Caco-2 (cell line): Measurements from ENCODE around the gene MRM2. TPM values are rescaled to one million over a fixed set of nuclear protein-coding genes. Genes with fewer than 3 reads are reported as not detected.

Experiments used
- BruUV-seq: library from RNA; stranded (reverse); fragments of 400-500 nt; replicated peaks from 2 replicates; lab custom pipeline; 2021; lab: Mats Ljungman, UMichigan
- CTCF ChIA-PET: fragments of 300-600 bp; sonication (Branson Sonifier 250); formaldehyde crosslinking; loops from one replicate; lab custom pipeline; 2022; ENCODE audit warnings: antibody characterized with exemption; lab: Charles Lee
- POLR2A ChIA-PET: fragments of 300-600 bp; sonication (Branson Sonifier 250); formaldehyde crosslinking; loops from one replicate; lab custom pipeline; 2022; ENCODE audit warnings: antibody characterized with exemption; lab: Charles Lee
- DNase-seq, 2 experiments: peaks; one replicate each; pipeline versions ENCODE4 v3.0.0 to v3.0.0-alpha.2; 2020 to 2022
- H3K27me3 ChIP-seq: replicated peaks from 2 replicates; pipeline ENCODE4 v1.6.0; 2011; ENCODE audit warnings: low read length; ENCODE audit not compliant: control insufficient read depth, insufficient read depth
- H3K36me3 ChIP-seq: 2 replicates; pipeline ENCODE4 v1.5.1; 2011; ENCODE audit warnings: low read length; ENCODE audit not compliant: control insufficient read depth, insufficient read depth
- H3K4me1 ChIP-seq: fragments of 250-450 bp; sonication (Bioruptor Pico); 2 replicates; pipeline ENCODE4 v1.5.1; 2020; ENCODE audit warnings: mild to moderate bottlenecking
- H3K4me3 ChIP-seq: 2 replicates; pipeline ENCODE4 v1.5.1; 2011; ENCODE audit warnings: low read depth, mild to moderate bottlenecking, control low read depth, low read length
- H3K9me3 ChIP-seq: fragments of 250-450 bp; sonication (Bioruptor Pico); 2 replicates; pipeline ENCODE4 v1.5.1; 2020; ENCODE audit warnings: mild to moderate bottlenecking, moderate library complexity
- H3K27ac Mint-ChIP-seq: one replicate; pipeline ENCODE4 v1.8.0; 2022; ENCODE audit warnings: mixed read lengths; ENCODE audit not compliant: unreplicated experiment
- H3K27me3 Mint-ChIP-seq: one replicate; pipeline ENCODE4 v1.8.0; 2022; ENCODE audit warnings: mixed read lengths; ENCODE audit not compliant: insufficient read depth, unreplicated experiment
- H3K36me3 Mint-ChIP-seq: one replicate; pipeline ENCODE4 v1.8.0; 2022; ENCODE audit warnings: mild to moderate bottlenecking, mixed read lengths; ENCODE audit not compliant: insufficient read depth, unreplicated experiment
- H3K4me1 Mint-ChIP-seq: one replicate; pipeline ENCODE4 v1.8.0; 2022; ENCODE audit warnings: low read depth, mixed read lengths; ENCODE audit not compliant: unreplicated experiment
- H3K4me3 Mint-ChIP-seq: one replicate; pipeline ENCODE4 v1.8.0; 2022; ENCODE audit warnings: mild to moderate bottlenecking, moderate library complexity, mixed read lengths; ENCODE audit not compliant: unreplicated experiment
- H3K9me3 Mint-ChIP-seq: one replicate; pipeline ENCODE4 v1.8.0; 2022; ENCODE audit warnings: mixed read lengths; ENCODE audit not compliant: unreplicated experiment
- CTCF ChIP-seq, 2 experiments: fragments of 200-600 bp in 1 of 2; IDR thresholded peaks; 1 replicate in 1 of 2; 2 replicates in 1 of 2; pipeline versions ENCODE4 v1.5.1 to v1.8.0; 2011 to 2022; ENCODE audit warnings: antibody characterized with exemption in 1 of 2, control low read depth in 1 of 2, inconsistent platforms in 1 of 2, low read depth in 1 of 2, low read length in 1 of 2, mild to moderate bottlenecking in 1 of 2, moderate library complexity in 1 of 2; ENCODE audit not compliant: insufficient read depth in 1 of 2, severe bottlenecking in 1 of 2, unreplicated experiment in 1 of 2
- intact Hi-C: fragments of 100-400 bp; cut with micrococcal nuclease; formaldehyde crosslinking; loops from one replicate; pipeline ENCODE4 v1.10.0; 2022; ENCODE audit not compliant: unreplicated experiment
- total RNA-seq: library from RNA; stranded (reverse); gene quantifications from 2 replicates; pipeline ENCODE4 v1.2.3, GENCODE V29; 2022

The MRM2 gene
- total RNA-seq, 1 experiment from 2014 or later = 48.8 TPM

GRCh38 chr7:2220506-2220905, 21.5 kb downstream of the MRM2 start:
- Mint-ChIP-seq H3K4me3 (no peak overlapping the region), H3K36me3 (peaks cover 73% of the 10 kb centered on the region), H3K27ac (no peak overlapping the region), H3K27me3 (no peaks in the 10 kb centered on the region), H3K9me3 (no peaks in the 10 kb centered on the region), H3K4me1 (no peaks in the 10 kb centered on the region)
- H3K4me1 ChIP-seq = no peaks in the 10 kb centered on the region
- H3K36me3 ChIP-seq = peaks cover 6% of the 10 kb centered on the region
- POLR2A ChIA-PET = interaction anchor here (0.6 kb wide), 1 partner anchor 731 kb away, joined by 5 read pairs; no protein-coding TSS in a partner anchor
- H3K9me3 ChIP-seq = no peaks in the 10 kb centered on the region
- no peak overlapping the region for H3K4me3 ChIP-seq
- H3K27me3 ChIP-seq = no peaks in the 10 kb centered on the region
- no peak for TF ChIP-seq CTCF (IDR thresholded peaks at IDR 0.05; ENCODE audit: insufficient read depth in 1 of 2, low read depth in 1 of 2, low read length in 1 of 2, severe bottlenecking in 1 of 2, unreplicated experiment in 1 of 2)
- BruUV-seq = no TSS peak
- no peak for DNase-seq
- CTCF ChIA-PET = no interaction called here
- intact Hi-C loops = no loop called here

- H3K4me3 Mint-ChIP-seq = no peak overlapping the region
Measured at GRCh38 chr7:2220030-2220429, 22.0 kb downstream of the MRM2 start.

GRCh38 chr7:2219606-2220005, 22.4 kb downstream of the MRM2 start:
- no peak for DNase-seq
- Mint-ChIP-seq H3K4me1 (no peaks in the 10 kb centered on the region), H3K9me3 (no peaks in the 10 kb centered on the region), H3K27me3 (no peaks in the 10 kb centered on the region), H3K36me3 (peaks cover 73% of the 10 kb centered on the region), H3K27ac (no peak overlapping the region), H3K4me3 (no peak overlapping the region)
- H3K4me1 ChIP-seq = no peaks in the 10 kb centered on the region
- H3K4me3 ChIP-seq = no peak overlapping the region
- no peaks in the 10 kb centered on the region for H3K9me3 ChIP-seq
- no peaks in the 10 kb centered on the region for H3K27me3 ChIP-seq
- no TSS peak for BruUV-seq
- ChIA-PET CTCF (no interaction called here), POLR2A (no interaction called here)
- intact Hi-C loops = no loop called here
- TF ChIP-seq CTCF (IDR thresholded peaks at IDR 0.05; ENCODE audit: insufficient read depth in 1 of 2, low read depth in 1 of 2, low read length in 1 of 2, severe bottlenecking in 1 of 2, unreplicated experiment in 1 of 2) = no peak
- peaks cover 6% of the 10 kb centered on the region for H3K36me3 ChIP-seq

More at GRCh38 chr7:2220030-2220429, 22.0 kb downstream of the MRM2 start:
- peaks cover 74% of the 10 kb centered on the region for H3K36me3 Mint-ChIP-seq
- no peaks in the 10 kb centered on the region for H3K4me1 Mint-ChIP-seq
- Histone ChIP-seq H3K9me3 (no peaks in the 10 kb centered on the region), H3K4me3 (no peak overlapping the region), H3K36me3 (peaks cover 6% of the 10 kb centered on the region), H3K27me3 (no peaks in the 10 kb centered on the region), H3K4me1 (no peaks in the 10 kb centered on the region)
- no peak overlapping the region for H3K27ac Mint-ChIP-seq
- intact Hi-C loops = no loop called here
- H3K9me3 Mint-ChIP-seq = no peaks in the 10 kb centered on the region
- CTCF ChIA-PET = no interaction called here
- DNase-seq = no peak
- no peak for TF ChIP-seq CTCF (IDR thresholded peaks at IDR 0.05; ENCODE audit: insufficient read depth in 1 of 2, low read depth in 1 of 2, low read length in 1 of 2, severe bottlenecking in 1 of 2, unreplicated experiment in 1 of 2)
- H3K27me3 Mint-ChIP-seq = no peaks in the 10 kb centered on the region
- no TSS peak for BruUV-seq
- POLR2A ChIA-PET = no interaction called here
